ENCODE data around the gene RCAN2.

DNA sequence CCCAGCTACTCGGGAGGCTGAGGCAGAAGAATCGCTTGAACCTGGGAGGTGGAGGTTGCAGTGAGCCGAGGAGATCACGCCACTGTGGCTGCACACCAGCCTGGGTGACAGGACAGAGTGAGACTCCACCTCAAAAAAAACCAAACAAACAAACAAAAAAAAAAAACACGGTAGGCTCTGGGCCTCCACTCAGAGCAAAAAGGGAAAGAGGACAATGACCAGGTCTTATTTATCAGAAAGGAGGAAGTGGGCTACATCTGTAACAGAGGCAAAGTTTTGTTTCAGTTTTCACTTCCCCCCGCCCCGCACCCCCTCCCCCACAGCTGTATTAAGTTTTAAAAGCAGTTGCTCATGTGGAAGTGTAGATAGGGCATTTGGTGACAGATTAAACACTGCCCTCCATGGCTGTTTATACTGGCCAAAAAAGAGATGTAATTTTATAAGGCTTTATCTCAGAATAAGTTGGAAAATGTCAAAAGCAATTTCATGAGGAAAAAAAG, 114.6 kb downstream of the RCAN2 start:
- no peak for TF ChIP-seq MYC (IDR thresholded peaks at IDR 0.05; ENCODE audit: low read depth, low read length)
- TF ChIP-seq MYC (CRISPR knock-in tag; IDR thresholded peaks at IDR 0.05; ENCODE audit: borderline replicate concordance, low read depth): no peak
- TF ChIP-seq, protein P1, sequence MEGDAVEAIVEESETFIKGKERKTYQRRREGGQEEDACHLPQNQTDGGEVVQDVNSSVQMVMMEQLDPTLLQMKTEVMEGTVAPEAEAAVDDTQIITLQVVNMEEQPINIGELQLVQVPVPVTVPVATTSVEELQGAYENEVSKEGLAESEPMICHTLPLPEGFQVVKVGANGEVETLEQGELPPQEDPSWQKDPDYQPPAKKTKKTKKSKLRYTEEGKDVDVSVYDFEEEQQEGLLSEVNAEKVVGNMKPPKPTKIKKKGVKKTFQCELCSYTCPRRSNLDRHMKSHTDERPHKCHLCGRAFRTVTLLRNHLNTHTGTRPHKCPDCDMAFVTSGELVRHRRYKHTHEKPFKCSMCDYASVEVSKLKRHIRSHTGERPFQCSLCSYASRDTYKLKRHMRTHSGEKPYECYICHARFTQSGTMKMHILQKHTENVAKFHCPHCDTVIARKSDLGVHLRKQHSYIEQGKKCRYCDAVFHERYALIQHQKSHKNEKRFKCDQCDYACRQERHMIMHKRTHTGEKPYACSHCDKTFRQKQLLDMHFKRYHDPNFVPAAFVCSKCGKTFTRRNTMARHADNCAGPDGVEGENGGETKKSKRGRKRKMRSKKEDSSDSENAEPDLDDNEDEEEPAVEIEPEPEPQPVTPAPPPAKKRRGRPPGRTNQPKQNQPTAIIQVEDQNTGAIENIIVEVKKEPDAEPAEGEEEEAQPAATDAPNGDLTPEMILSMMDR (IDR thresholded peaks at IDR 0.05 in 2 of 3, conservative IDR thresholded peaks at IDR 0.05 in 1 of 3; ENCODE audit: insufficient read depth in 2 of 3, low read depth in 1 of 3, low read length in 3 of 3): no peak
- TF ChIP-seq SMARCE1 (IDR thresholded peaks at IDR 0.05): no peak
- TF ChIP-seq SREBF2 (CRISPR knock-in tag; IDR thresholded peaks at IDR 0.05): no peak
- TF ChIP-seq, protein P2, sequence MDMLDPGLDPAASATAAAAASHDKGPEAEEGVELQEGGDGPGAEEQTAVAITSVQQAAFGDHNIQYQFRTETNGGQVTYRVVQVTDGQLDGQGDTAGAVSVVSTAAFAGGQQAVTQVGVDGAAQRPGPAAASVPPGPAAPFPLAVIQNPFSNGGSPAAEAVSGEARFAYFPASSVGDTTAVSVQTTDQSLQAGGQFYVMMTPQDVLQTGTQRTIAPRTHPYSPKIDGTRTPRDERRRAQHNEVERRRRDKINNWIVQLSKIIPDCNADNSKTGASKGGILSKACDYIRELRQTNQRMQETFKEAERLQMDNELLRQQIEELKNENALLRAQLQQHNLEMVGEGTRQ (CRISPR knock-in tag; IDR thresholded peaks at IDR 0.05): no peak
- no peak for TF ChIP-seq SREBF1 (IDR thresholded peaks at IDR 0.05; ENCODE audit: borderline replicate concordance, low read depth, low read length)

All from K562 (cell line).